H1 (cell line): ENCODE measurements around the gene ASH1L. TPM values are rescaled to one million over a fixed set of nuclear protein-coding genes. Genes with fewer than 3 reads are reported as not detected.

Experiments
- CHD2 ChIP-seq: IDR thresholded peaks from 2 replicates; pipeline ENCODE4 v1.6.1; 2012; ENCODE audit warnings: low read length, improper control_type of control experiment
- GABPA ChIP-seq: IDR thresholded peaks from 2 replicates; pipeline ENCODE4 v1.6.1; 2011; ENCODE audit warnings: mild to moderate bottlenecking, low read length, moderate library complexity, borderline replicate concordance; ENCODE audit not compliant: insufficient read depth
- POU5F1 ChIP-seq: IDR thresholded peaks from 2 replicates; pipeline ENCODE4 v1.6.1; 2011; ENCODE audit warnings: low read depth, mild to moderate bottlenecking, low read length, moderate library complexity
- SIX5 ChIP-seq: IDR thresholded peaks from 2 replicates; pipeline ENCODE4 v1.6.1; 2011; ENCODE audit warnings: mild to moderate bottlenecking, low read depth, low read length
- SP1 ChIP-seq: IDR thresholded peaks from 2 replicates; pipeline ENCODE4 v1.6.1; 2011; ENCODE audit warnings: low read depth, low read length
- polyA plus RNA-seq, 7 experiments: library from polyadenylated mRNA; depleted of rRNA in 3 of 7; stranded (reverse) in 5 of 7; unstranded in 2 of 7; fragments of >200 nt in 5 of 7; fragments of 200-250 nt in 2 of 7; gene quantifications; 1 replicate in 5 of 7; 2 replicates in 1 of 7; 4 replicates in 1 of 7; pipeline versions ENCODE4 v1.2.1 to v1.2.3, GENCODE V29; 2011 to 2013; ENCODE audit warnings: missing spikeins in 2 of 7, mixed read lengths in 2 of 7
- total RNA-seq: library from RNA; stranded (reverse); fragmentation: NEBNext Ultra II Directional; extraction: Animal tissue kit (Norgen Biotek cat#: 25700); gene quantifications from 2 replicates; pipeline ENCODE4 v1.2.1, GENCODE V29; 2021
- TF ChIP-seq, protein P1 (sequence below): IDR thresholded peaks from 2 replicates; pipeline ENCODE4 v1.6.1; 2011; ENCODE audit warnings: low read length, improper control_type of control experiment
- TF ChIP-seq, protein P2 (sequence below): fragments of 300-600 bp; sonication (generic); IDR thresholded peaks from 2 replicates; pipeline ENCODE4 v1.7.1; 2012; ENCODE audit warnings: low read length, moderate library complexity, mild to moderate bottlenecking, inconsistent platforms; ENCODE audit not compliant: insufficient replicate concordance
- TF ChIP-seq, protein P3 (sequence below): IDR thresholded peaks from 2 replicates; pipeline ENCODE4 v1.6.1; 2011; ENCODE audit warnings: low read depth, mild to moderate bottlenecking, low read length; ENCODE audit not compliant: insufficient read depth

Gene ASH1L
- total and polyA plus RNA-seq, 2 of the 8 experiments (the other 6 are each of a cell fraction or from before 2014, with no cell fraction given), result 7.5 to 27.6 TPM

DNA sequence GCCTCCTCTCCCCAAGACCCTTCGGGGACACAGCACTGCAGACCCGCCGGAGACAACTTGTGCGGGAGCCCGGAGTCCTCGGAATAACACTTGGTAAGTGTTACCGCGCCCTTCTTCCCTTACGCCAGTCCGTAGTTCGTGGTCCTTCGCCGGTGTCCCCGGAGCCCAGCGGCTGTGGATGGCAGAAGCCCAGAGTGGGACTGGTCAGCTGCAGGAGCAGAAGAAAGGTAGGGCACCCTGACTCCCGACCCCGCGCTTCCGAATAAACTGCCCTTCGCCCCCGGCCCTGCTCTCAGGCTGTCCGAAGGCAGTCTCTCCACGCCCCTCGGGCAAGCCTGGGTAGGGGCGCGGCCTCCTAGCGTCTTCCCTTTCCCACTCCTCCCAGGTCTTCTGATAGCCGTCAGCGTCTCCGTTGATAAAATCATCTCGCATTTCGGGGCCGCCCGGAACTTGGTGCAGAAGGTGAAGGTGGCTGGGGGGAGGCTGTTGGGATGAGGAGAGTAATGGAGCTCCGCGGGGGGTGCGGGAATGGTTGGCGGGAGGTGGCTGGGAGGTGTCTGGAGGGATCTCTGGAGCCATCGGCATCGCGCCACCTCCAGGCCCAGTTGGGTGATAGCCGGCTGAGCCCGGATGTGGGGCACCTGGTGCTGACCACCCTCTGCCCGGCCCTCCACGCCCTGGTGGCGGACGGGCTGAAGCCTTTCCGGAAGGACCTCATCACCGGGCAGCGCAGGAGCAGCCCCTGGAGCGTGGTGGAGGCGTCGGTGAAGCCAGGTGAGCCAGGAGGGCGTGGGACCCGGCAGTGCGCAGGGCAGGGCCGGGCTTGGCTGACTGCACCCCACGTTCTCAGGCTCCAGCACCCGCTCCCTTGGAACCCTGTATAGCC is 237.6 kb downstream of the ASH1L start (continued):
- TF ChIP-seq CHD2, result no peak
- TF ChIP-seq POU5F1, result no peak
- TF ChIP-seq SP1, result 0 out of 2 replicates have a peak, but pooled peaks have one; percentile 5
- no peak for TF ChIP-seq GABPA
- TF ChIP-seq, protein P1, sequence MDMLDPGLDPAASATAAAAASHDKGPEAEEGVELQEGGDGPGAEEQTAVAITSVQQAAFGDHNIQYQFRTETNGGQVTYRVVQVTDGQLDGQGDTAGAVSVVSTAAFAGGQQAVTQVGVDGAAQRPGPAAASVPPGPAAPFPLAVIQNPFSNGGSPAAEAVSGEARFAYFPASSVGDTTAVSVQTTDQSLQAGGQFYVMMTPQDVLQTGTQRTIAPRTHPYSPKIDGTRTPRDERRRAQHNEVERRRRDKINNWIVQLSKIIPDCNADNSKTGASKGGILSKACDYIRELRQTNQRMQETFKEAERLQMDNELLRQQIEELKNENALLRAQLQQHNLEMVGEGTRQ, result no peak
- TF ChIP-seq, protein P2, sequence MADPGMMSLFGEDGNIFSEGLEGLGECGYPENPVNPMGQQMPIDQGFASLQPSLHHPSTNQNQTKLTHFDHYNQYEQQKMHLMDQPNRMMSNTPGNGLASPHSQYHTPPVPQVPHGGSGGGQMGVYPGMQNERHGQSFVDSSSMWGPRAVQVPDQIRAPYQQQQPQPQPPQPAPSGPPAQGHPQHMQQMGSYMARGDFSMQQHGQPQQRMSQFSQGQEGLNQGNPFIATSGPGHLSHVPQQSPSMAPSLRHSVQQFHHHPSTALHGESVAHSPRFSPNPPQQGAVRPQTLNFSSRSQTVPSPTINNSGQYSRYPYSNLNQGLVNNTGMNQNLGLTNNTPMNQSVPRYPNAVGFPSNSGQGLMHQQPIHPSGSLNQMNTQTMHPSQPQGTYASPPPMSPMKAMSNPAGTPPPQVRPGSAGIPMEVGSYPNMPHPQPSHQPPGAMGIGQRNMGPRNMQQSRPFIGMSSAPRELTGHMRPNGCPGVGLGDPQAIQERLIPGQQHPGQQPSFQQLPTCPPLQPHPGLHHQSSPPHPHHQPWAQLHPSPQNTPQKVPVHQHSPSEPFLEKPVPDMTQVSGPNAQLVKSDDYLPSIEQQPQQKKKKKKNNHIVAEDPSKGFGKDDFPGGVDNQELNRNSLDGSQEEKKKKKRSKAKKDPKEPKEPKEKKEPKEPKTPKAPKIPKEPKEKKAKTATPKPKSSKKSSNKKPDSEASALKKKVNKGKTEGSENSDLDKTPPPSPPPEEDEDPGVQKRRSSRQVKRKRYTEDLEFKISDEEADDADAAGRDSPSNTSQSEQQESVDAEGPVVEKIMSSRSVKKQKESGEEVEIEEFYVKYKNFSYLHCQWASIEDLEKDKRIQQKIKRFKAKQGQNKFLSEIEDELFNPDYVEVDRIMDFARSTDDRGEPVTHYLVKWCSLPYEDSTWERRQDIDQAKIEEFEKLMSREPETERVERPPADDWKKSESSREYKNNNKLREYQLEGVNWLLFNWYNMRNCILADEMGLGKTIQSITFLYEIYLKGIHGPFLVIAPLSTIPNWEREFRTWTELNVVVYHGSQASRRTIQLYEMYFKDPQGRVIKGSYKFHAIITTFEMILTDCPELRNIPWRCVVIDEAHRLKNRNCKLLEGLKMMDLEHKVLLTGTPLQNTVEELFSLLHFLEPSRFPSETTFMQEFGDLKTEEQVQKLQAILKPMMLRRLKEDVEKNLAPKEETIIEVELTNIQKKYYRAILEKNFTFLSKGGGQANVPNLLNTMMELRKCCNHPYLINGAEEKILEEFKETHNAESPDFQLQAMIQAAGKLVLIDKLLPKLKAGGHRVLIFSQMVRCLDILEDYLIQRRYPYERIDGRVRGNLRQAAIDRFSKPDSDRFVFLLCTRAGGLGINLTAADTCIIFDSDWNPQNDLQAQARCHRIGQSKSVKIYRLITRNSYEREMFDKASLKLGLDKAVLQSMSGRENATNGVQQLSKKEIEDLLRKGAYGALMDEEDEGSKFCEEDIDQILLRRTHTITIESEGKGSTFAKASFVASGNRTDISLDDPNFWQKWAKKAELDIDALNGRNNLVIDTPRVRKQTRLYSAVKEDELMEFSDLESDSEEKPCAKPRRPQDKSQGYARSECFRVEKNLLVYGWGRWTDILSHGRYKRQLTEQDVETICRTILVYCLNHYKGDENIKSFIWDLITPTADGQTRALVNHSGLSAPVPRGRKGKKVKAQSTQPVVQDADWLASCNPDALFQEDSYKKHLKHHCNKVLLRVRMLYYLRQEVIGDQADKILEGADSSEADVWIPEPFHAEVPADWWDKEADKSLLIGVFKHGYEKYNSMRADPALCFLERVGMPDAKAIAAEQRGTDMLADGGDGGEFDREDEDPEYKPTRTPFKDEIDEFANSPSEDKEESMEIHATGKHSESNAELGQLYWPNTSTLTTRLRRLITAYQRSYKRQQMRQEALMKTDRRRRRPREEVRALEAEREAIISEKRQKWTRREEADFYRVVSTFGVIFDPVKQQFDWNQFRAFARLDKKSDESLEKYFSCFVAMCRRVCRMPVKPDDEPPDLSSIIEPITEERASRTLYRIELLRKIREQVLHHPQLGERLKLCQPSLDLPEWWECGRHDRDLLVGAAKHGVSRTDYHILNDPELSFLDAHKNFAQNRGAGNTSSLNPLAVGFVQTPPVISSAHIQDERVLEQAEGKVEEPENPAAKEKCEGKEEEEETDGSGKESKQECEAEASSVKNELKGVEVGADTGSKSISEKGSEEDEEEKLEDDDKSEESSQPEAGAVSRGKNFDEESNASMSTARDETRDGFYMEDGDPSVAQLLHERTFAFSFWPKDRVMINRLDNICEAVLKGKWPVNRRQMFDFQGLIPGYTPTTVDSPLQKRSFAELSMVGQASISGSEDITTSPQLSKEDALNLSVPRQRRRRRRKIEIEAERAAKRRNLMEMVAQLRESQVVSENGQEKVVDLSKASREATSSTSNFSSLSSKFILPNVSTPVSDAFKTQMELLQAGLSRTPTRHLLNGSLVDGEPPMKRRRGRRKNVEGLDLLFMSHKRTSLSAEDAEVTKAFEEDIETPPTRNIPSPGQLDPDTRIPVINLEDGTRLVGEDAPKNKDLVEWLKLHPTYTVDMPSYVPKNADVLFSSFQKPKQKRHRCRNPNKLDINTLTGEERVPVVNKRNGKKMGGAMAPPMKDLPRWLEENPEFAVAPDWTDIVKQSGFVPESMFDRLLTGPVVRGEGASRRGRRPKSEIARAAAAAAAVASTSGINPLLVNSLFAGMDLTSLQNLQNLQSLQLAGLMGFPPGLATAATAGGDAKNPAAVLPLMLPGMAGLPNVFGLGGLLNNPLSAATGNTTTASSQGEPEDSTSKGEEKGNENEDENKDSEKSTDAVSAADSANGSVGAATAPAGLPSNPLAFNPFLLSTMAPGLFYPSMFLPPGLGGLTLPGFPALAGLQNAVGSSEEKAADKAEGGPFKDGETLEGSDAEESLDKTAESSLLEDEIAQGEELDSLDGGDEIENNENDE, result no peak
- no peak for TF ChIP-seq SIX5
- TF ChIP-seq, protein P3, sequence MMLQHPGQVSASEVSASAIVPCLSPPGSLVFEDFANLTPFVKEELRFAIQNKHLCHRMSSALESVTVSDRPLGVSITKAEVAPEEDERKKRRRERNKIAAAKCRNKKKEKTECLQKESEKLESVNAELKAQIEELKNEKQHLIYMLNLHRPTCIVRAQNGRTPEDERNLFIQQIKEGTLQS, result no peak
